Activated B cell treated with CpG ODN at 0.5 μM for 24 hours (primary cell): Measurements from ENCODE around the gene PPM1N. TPM values are rescaled to one million over a fixed set of nuclear protein-coding genes. Genes with fewer than 3 reads are reported as not detected.
A peak's percentile ranks its signal among the peaks of the same experiment; 100 is the strongest.

Source experiments
- ATAC-seq: fragments of 200-7000 bp; cut with Tn5 transposase; one replicate; pipeline ENCODE4 v1.10.0; 2021; ENCODE audit warnings: low read depth, mild to moderate bottlenecking, moderate library complexity
- CTCF ChIA-PET: fragments of 350-600 bp; sonication (Branson Sonifier 250); formaldehyde crosslinking; loops from one replicate; lab custom pipeline; 2021; ENCODE audit warnings: antibody characterized with exemption; lab: Charles Lee
- POLR2A ChIA-PET: fragments of 350-600 bp; sonication (Branson Sonifier 250); formaldehyde crosslinking; loops from one replicate; lab custom pipeline; 2021; ENCODE audit warnings: antibody characterized with exemption; lab: Charles Lee
- DNase-seq: peaks from one replicate; pipeline ENCODE4 v3.0.0; 2022
- H3K27ac Mint-ChIP-seq: one replicate; pipeline ENCODE4 v1.8.0; 2020; ENCODE audit warnings: mixed read lengths
- H3K27me3 Mint-ChIP-seq: one replicate; pipeline ENCODE4 v1.8.0; 2021; ENCODE audit warnings: mixed read lengths
- H3K36me3 Mint-ChIP-seq: one replicate; pipeline ENCODE4 v1.8.0; 2021; ENCODE audit warnings: low read depth, mixed read lengths
- H3K4me1 Mint-ChIP-seq: one replicate; pipeline ENCODE4 v1.8.0; 2021; ENCODE audit warnings: mixed read lengths
- H3K4me3 Mint-ChIP-seq: one replicate; pipeline ENCODE4 v1.8.0; 2020; ENCODE audit warnings: mild to moderate bottlenecking, mixed read lengths
- H3K9me3 Mint-ChIP-seq: one replicate; pipeline ENCODE4 v1.8.0; 2020; ENCODE audit warnings: mixed read lengths
- CTCF ChIP-seq: fragments of 200-600 bp; IDR thresholded peaks from one replicate; pipeline ENCODE4 v1.8.0; 2022; ENCODE audit warnings: antibody characterized with exemption, mild to moderate bottlenecking
- intact Hi-C: fragments of 100-400 bp; cut with micrococcal nuclease; formaldehyde crosslinking; loops from one replicate; pipeline ENCODE4 v1.15.1; 2024
- total RNA-seq: library from RNA; stranded (reverse); gene quantifications from 2 replicates; pipeline ENCODE4 v1.2.3, GENCODE V29; 2022

The PPM1N gene
- total RNA-seq, 1 donor from 2014 or later, result 0.80 TPM

- Mint-ChIP-seq H3K4me3 (peak overlapping the region; percentile 75), H3K4me1 (peaks cover 54% of the 10 kb centered on the region), H3K36me3 (peaks cover 20% of the 10 kb centered on the region), H3K9me3 (no peaks in the 10 kb centered on the region), H3K27me3 (no peaks in the 10 kb centered on the region), H3K27ac (peak overlapping the region; percentile 83)
- intact Hi-C loops, result loop anchor here (1.0 to 5.0 kb wide), 9 partner anchors 9 to 187 kb away; partner anchors contain the start of genes OPA3, POLR1G, QPCTL and RTN2
- no peak for ATAC-seq
- CTCF ChIA-PET, result interaction anchor here (0.9 to 2.2 kb wide), 7 partner anchors 10 to 186 kb away, joined by 3 to 5 read pairs (median 4); partner anchors contain the start of genes QPCTL and SNRPD2
- POLR2A ChIA-PET, result interaction anchor here (0.6 to 1.7 kb wide), 7 partner anchors 9 to 1783 kb away, joined by 3 to 8 read pairs (median 4); partner anchors contain the start of gene QPCTL
- no peak for DNase-seq
- TF ChIP-seq CTCF, result no peak
These were observed 7.7 kb downstream of the PPM1N start for GRCh38 chr19:45505996-45506245.

GRCh38 chr19:45506246-45506988 lies 8.2 kb downstream of the PPM1N start:
- Mint-ChIP-seq H3K4me3 (peak overlapping the region; percentile 92), H3K27ac (peak overlapping the region; percentile 97), H3K4me1 (peaks cover 54% of the 10 kb centered on the region), H3K36me3 (peaks cover 23% of the 10 kb centered on the region), H3K27me3 (no peaks in the 10 kb centered on the region), H3K9me3 (no peaks in the 10 kb centered on the region)
- CTCF ChIA-PET, result interaction anchor here (1.0 to 2.2 kb wide), 5 partner anchors 9 to 186 kb away, joined by 3 to 5 read pairs (median 4); partner anchors contain the start of genes QPCTL and SNRPD2
- DNase-seq, result peak; percentile 99
- POLR2A ChIA-PET, result interaction anchor here (0.6 to 1.7 kb wide), 5 partner anchors 9 to 1605 kb away, joined by 3 to 8 read pairs (median 4); no protein-coding TSS in a partner anchor
- intact Hi-C loops, result loop anchor here (1.0 to 5.0 kb wide), 9 partner anchors 9 to 186 kb away; partner anchors contain the start of genes OPA3, POLR1G, QPCTL and RTN2
- peak; percentile 72 for ATAC-seq
- TF ChIP-seq CTCF, result no peak

- Mint-ChIP-seq H3K36me3 (peaks cover 26% of the 10 kb centered on the region), H3K27ac (peak within 1 kb of the TSS; percentile 97), H3K9me3 (no peaks in the 10 kb centered on the region), H3K4me3 (peak within 1 kb of the TSS; percentile 96), H3K4me1 (peaks cover 54% of the 10 kb centered on the region), H3K27me3 (no peaks in the 10 kb centered on the region)
- POLR2A ChIA-PET, result interaction anchor here (0.6 to 2.2 kb wide), 6 partner anchors 11 to 1116 kb away, joined by 3 to 10 read pairs (median 5); partner anchors contain the start of gene RTN2
- peak; percentile 89 for DNase-seq
- TF ChIP-seq CTCF, result no peak
- peak; percentile 49 for ATAC-seq
- CTCF ChIA-PET, result interaction anchor here (1.5 kb wide), 1 partner anchor 67 kb away, joined by 6 read pairs; no protein-coding TSS in a partner anchor
- intact Hi-C loops, result loop anchor here (1.0 to 5.0 kb wide), 10 partner anchors 8 to 186 kb away; partner anchors contain the start of genes OPA3, POLR1G, QPCTL and RTN2
These were observed 9.0 kb downstream of the PPM1N start, which contains the start of gene VASP for GRCh38 chr19:45506989-45507871. Gene VASP (plus strand): TSS chr19:45507479. CDS start chr19:45507772, 293 bp downstream.

DNA sequence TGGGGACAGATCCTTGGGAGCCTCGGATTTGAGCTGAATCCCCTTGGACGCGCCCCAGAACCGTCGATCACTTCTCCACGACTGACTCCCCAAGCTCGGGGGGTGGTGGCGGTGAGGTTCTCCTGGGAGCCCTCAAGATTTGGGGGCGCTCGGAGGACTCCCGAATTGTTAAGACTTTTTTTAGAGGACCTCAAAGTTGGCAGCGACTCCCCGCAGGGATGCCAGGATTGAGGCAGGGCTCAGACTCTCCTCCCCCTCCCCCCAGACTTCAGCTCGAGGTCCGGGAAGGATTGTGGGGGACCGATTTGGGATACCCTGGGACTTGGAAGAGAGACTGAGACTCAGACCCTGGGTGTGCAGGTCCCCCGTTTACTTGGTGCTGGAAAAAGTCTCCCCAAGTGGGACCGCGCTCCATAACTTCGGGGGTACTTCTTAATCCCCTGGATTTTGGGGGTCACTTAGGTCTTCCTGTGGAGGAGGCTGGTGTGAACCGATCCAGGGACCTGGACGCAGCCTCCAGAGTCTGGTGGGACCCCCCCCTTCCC lies 9.7 kb downstream of the PPM1N start:
- Mint-ChIP-seq H3K27ac (peak overlapping the region; percentile 93), H3K4me1 (peaks cover 57% of the 10 kb centered on the region), H3K9me3 (no peaks in the 10 kb centered on the region), H3K36me3 (peaks cover 28% of the 10 kb centered on the region), H3K27me3 (no peaks in the 10 kb centered on the region), H3K4me3 (peak overlapping the region; percentile 96)
- no peak for DNase-seq
- ATAC-seq, result no peak
- TF ChIP-seq CTCF, result no peak
- POLR2A ChIA-PET, result interaction anchor here (0.6 to 2.2 kb wide), 12 partner anchors 9 to 1116 kb away, joined by 3 to 10 read pairs (median 4); partner anchors contain the start of genes DMWD and RTN2
- CTCF ChIA-PET, result interaction anchor here (0.9 to 1.5 kb wide), 2 partner anchors 29 to 68 kb away, joined by 4 to 6 read pairs; no protein-coding TSS in a partner anchor
- intact Hi-C loops, result loop anchor here (1.0 to 5.0 kb wide), 4 partner anchors 15 to 185 kb away; partner anchors contain the start of gene QPCTL
